Endothelial cell of umbilical vein (primary cell): Measurements from ENCODE around the gene SPACA7. TPM values are rescaled to one million over a fixed set of nuclear protein-coding genes. Genes with fewer than 3 reads are reported as not detected.

ENCODE experiments used
- BruUV-seq: library from RNA; stranded (reverse); fragments of 400-500 nt; replicated peaks from 2 replicates; lab custom pipeline; 2021; lab: Mats Ljungman, UMichigan
- CTCF ChIA-PET: fragments of 300-600, 350-600 bp; sonication (Branson Sonifier 250); formaldehyde crosslinking; loops from one replicate; lab custom pipeline; 2021; ENCODE audit warnings: antibody characterized with exemption, inconsistent platforms; lab: Charles Lee
- POLR2A ChIA-PET: fragments of 300-600, 350-600 bp; sonication (Branson Sonifier 250); formaldehyde crosslinking; loops from one replicate; lab custom pipeline; 2021; ENCODE audit warnings: antibody characterized with exemption, inconsistent platforms; lab: Charles Lee
- DNase-seq: peaks from one replicate; pipeline ENCODE4 v3.0.0-alpha.2; 2011; ENCODE audit warnings: low read depth, low spot score
- FAIRE-seq: peaks from 2 replicates; lab custom pipeline; 2011; peaks lifted over from hg19 to GRCh38; lab: Jason Lieb, UNC
- H2AFZ ChIP-seq: 2 replicates; pipeline ENCODE4 v1.6.0; 2012; ENCODE audit warnings: low read depth, low read length, control low read depth, inconsistent platforms
- H3K27ac ChIP-seq: 2 replicates; pipeline ENCODE4 v1.5.1; 2011; ENCODE audit warnings: low read depth, mild to moderate bottlenecking, control low read depth, low read length, moderate library complexity; ENCODE audit not compliant: insufficient read depth
- H3K27me3 ChIP-seq, 2 experiments: 2 replicates each; pipeline versions ENCODE4 v1.6.0 to v1.6.1; 2011; ENCODE audit warnings: low read length in 2 of 2, mixed read lengths in 1 of 2; ENCODE audit not compliant: control insufficient read depth in 2 of 2, insufficient read depth in 2 of 2
- H3K36me3 ChIP-seq, 2 experiments: 2 replicates in 1 of 2; 3 replicates in 1 of 2; pipeline ENCODE4 v1.5.1; 2011; ENCODE audit warnings: low read length in 2 of 2, mild to moderate bottlenecking in 1 of 2, moderate library complexity in 1 of 2; ENCODE audit not compliant: control insufficient read depth in 2 of 2, insufficient read depth in 2 of 2; ENCODE audit errors: extremely low read depth in 1 of 2
- H3K4me1 ChIP-seq: 3 replicates; pipeline ENCODE4 v1.5.1; 2011; ENCODE audit warnings: mild to moderate bottlenecking, low read length; ENCODE audit not compliant: control insufficient read depth, insufficient read depth; ENCODE audit errors: extremely low read depth
- H3K4me2 ChIP-seq: 2 replicates; pipeline ENCODE4 v1.6.1; 2011; ENCODE audit warnings: low read length, control low read depth, mixed read lengths; ENCODE audit not compliant: insufficient read depth
- H3K4me3 ChIP-seq, 3 experiments: fragments of 200-600 bp in 1 of 3; sonication (generic), shearing (Covaris generic) in 1 of 3; replicated peaks in 1 of 3; 2 replicates each; pipeline ENCODE4 v1.5.1; 2011 to 2016; ENCODE audit warnings: control low read depth in 3 of 3, low read length in 3 of 3, mild to moderate bottlenecking in 2 of 3, inconsistent platforms in 1 of 3, low read depth in 1 of 3, moderate library complexity in 1 of 3; ENCODE audit not compliant: insufficient read depth in 1 of 3
- H3K79me2 ChIP-seq: 2 replicates; pipeline ENCODE4 v1.6.0; 2012; ENCODE audit warnings: low read length, inconsistent platforms; ENCODE audit not compliant: control insufficient read depth, insufficient read depth
- H3K9ac ChIP-seq: replicated peaks from 2 replicates; pipeline ENCODE3; 2011; ENCODE audit warnings: low read length, control low read depth; ENCODE audit not compliant: insufficient read depth; ENCODE audit errors: extremely low read depth
- H3K9me1 ChIP-seq: replicated peaks from 3 replicates; pipeline ENCODE4 v1.6.0; 2011; ENCODE audit warnings: mild to moderate bottlenecking, low read length; ENCODE audit not compliant: control insufficient read depth, insufficient read depth; ENCODE audit errors: extremely low read depth
- H3K9me3 ChIP-seq: replicated peaks from 2 replicates; pipeline ENCODE4 v1.5.1; 2012; ENCODE audit warnings: low read length, inconsistent platforms; ENCODE audit not compliant: control insufficient read depth, insufficient read depth
- H4K20me1 ChIP-seq: replicated peaks from 2 replicates; pipeline ENCODE3; 2011; ENCODE audit warnings: mild to moderate bottlenecking, low read length; ENCODE audit not compliant: control insufficient read depth, insufficient read depth; ENCODE audit errors: extremely low read depth
- EZH2 ChIP-seq: IDR thresholded peaks from 2 replicates; pipeline ENCODE4 v1.6.1; 2012; ENCODE audit warnings: borderline replicate concordance, low read depth, mild to moderate bottlenecking, moderate library complexity, low read length, inconsistent platforms; ENCODE audit not compliant: severe bottlenecking
- FOS ChIP-seq: IDR thresholded peaks from 2 replicates; pipeline ENCODE4 v1.6.1; 2011; ENCODE audit warnings: mild to moderate bottlenecking, low read length, moderate library complexity, borderline replicate concordance; ENCODE audit not compliant: insufficient read depth
- GATA2 ChIP-seq: IDR thresholded peaks from 2 replicates; pipeline ENCODE4 v1.7.0; 2011; ENCODE audit warnings: low read depth, mild to moderate bottlenecking, moderate library complexity, mixed read lengths, low read length; ENCODE audit not compliant: insufficient read length, insufficient read depth
- JUN ChIP-seq: IDR thresholded peaks from 2 replicates; pipeline ENCODE4 v1.6.1; 2011; ENCODE audit warnings: borderline replicate concordance, low read depth; ENCODE audit not compliant: insufficient read length, insufficient read depth
- MYC ChIP-seq: IDR thresholded peaks from one replicate; pipeline ENCODE4 v1.6.1; 2011; ENCODE audit warnings: mild to moderate bottlenecking, low read depth, low read length
- POLR2A ChIP-seq: IDR thresholded peaks from 2 replicates; pipeline ENCODE4 v1.6.1; 2012; ENCODE audit warnings: low read depth, mild to moderate bottlenecking, control low read depth, low read length
- POLR2AphosphoS5 ChIP-seq: IDR thresholded peaks from 2 replicates; pipeline ENCODE4 v1.6.1; 2012; ENCODE audit warnings: low read depth, mild to moderate bottlenecking, control low read depth, low read length, moderate library complexity; ENCODE audit not compliant: insufficient read depth
- dilution Hi-C: fragments of 300-500 bp; cut with MboI; formaldehyde crosslinking; loops from one replicate; pipeline ENCODE4 v1.15.0; 2019; ENCODE audit warnings: low sequenced_read_pairs; ENCODE audit not compliant: extremely low pct_ligation_motif_present
- intact Hi-C: fragments of 100-400 bp; cut with micrococcal nuclease; formaldehyde crosslinking; loops from one replicate; pipeline ENCODE4 v1.10.0; 2022
- polyA plus RNA-seq, 4 experiments: library from polyadenylated mRNA; depleted of rRNA in 3 of 4; stranded (reverse) in 3 of 4; unstranded in 1 of 4; fragments of >200 nt; gene quantifications; 2 replicates each; pipeline versions ENCODE4 v1.2.1 to v1.2.3, GENCODE V29; 2011 to 2012; ENCODE audit warnings: missing spikeins in 1 of 4
- total RNA-seq: library from RNA; stranded (reverse); gene quantifications from 2 replicates; pipeline ENCODE4 v1.2.3, GENCODE V29; 2021
- TF ChIP-seq, protein P1 (sequence below): IDR thresholded peaks from 2 replicates; pipeline ENCODE4 v1.6.1; 2011; ENCODE audit not compliant: insufficient read depth, insufficient read length
- TF ChIP-seq, protein P2 (sequence below), 2 donors: IDR thresholded peaks; 1 replicate in 1 of 2; 2 replicates in 1 of 2; pipeline ENCODE4 v1.5.1; 2011; ENCODE audit warnings: low read length in 2 of 2, mild to moderate bottlenecking in 2 of 2, moderate library complexity in 2 of 2, control low read depth in 1 of 2, inconsistent platforms in 1 of 2, low read depth in 1 of 2; ENCODE audit not compliant: insufficient read depth in 1 of 2; ENCODE audit errors: extremely low read depth in 1 of 2

SPACA7 gene
- total and polyA plus RNA-seq, 2 donors (not counting 3 experiments of a cell fraction or from before 2014, with no cell fraction given), result not detected

DNA sequence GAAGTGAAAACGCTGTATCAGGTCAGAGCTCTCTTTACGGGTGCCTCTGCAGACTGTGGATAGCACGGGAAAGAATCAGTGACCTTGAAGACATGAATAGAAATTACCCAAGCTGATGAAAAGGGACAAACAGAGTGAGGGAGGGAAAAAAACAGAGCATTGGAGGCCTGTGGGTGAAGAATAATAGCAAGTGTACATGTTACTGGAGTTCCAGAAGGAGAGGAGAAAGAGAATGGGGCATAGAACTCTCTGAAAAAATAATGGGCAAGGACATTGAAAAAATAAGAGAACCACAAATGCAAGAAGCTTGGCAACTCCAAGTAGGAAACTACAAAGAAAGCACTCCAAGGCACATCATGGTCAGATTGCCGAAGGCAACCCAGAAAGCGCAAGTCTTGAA, 86.3 kb downstream of the SPACA7 start:
- no TSS peak for BruUV-seq
- no peaks in the 10 kb centered on the region for H4K20me1 ChIP-seq
- H3K36me3 ChIP-seq, result no peaks in the 10 kb centered on the region
- ChIA-PET POLR2A (no interaction called here), CTCF (no interaction called here)
- H3K79me2 ChIP-seq, result no peaks in the 10 kb centered on the region
- H2AFZ ChIP-seq, result no peak overlapping the region
- H3K4me1 ChIP-seq, result no peaks in the 10 kb centered on the region
- H3K27me3 ChIP-seq, result no peaks in the 10 kb centered on the region
- no peak overlapping the region for H3K4me3 ChIP-seq
- intact Hi-C loops, result no loop called here
- no peak overlapping the region for H3K4me2 ChIP-seq
- dilution Hi-C loops, result no loop called here
- FAIRE-seq (no peak), DNase-seq (no peak)
- no peaks in the 10 kb centered on the region for H3K9me1 ChIP-seq
- TF ChIP-seq FOS, result no peak
- TF ChIP-seq, protein P1, sequence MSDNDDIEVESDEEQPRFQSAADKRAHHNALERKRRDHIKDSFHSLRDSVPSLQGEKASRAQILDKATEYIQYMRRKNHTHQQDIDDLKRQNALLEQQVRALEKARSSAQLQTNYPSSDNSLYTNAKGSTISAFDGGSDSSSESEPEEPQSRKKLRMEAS, result no peak
- TF ChIP-seq JUN, result no peak
- TF ChIP-seq, protein P2, sequence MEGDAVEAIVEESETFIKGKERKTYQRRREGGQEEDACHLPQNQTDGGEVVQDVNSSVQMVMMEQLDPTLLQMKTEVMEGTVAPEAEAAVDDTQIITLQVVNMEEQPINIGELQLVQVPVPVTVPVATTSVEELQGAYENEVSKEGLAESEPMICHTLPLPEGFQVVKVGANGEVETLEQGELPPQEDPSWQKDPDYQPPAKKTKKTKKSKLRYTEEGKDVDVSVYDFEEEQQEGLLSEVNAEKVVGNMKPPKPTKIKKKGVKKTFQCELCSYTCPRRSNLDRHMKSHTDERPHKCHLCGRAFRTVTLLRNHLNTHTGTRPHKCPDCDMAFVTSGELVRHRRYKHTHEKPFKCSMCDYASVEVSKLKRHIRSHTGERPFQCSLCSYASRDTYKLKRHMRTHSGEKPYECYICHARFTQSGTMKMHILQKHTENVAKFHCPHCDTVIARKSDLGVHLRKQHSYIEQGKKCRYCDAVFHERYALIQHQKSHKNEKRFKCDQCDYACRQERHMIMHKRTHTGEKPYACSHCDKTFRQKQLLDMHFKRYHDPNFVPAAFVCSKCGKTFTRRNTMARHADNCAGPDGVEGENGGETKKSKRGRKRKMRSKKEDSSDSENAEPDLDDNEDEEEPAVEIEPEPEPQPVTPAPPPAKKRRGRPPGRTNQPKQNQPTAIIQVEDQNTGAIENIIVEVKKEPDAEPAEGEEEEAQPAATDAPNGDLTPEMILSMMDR (IDR thresholded peaks at IDR 0.05; ENCODE audit: extremely low read depth in 1 of 2, insufficient read depth in 1 of 2, low read depth in 1 of 2, low read length in 2 of 2), result no peak
- TF ChIP-seq POLR2AphosphoS5, result no peak
- no peak for TF ChIP-seq MYC
- no peak for TF ChIP-seq GATA2
- TF ChIP-seq EZH2, result no peak
- no peak for TF ChIP-seq POLR2A
- no peak overlapping the region for H3K9ac ChIP-seq
- H3K27ac ChIP-seq, result no peak overlapping the region
- no peaks in the 10 kb centered on the region for H3K9me3 ChIP-seq
